Keratinocyte (primary cell): ENCODE data around the gene XRRA1. TPM values are rescaled to one million over a fixed set of nuclear protein-coding genes. Genes with fewer than 3 reads are reported as not detected.

Experiments used
- DNase-seq: peaks from one replicate; pipeline ENCODE4 v3.0.0-alpha.2; 2011; ENCODE audit warnings: low read depth, missing footprints, low spot score
- FAIRE-seq: peaks from 2 replicates; lab custom pipeline; 2011; peaks lifted over from hg19 to GRCh38; lab: Jason Lieb, UNC
- H2AFZ ChIP-seq: 2 replicates; pipeline ENCODE4 v1.6.0; 2012; ENCODE audit warnings: low read length, control low read depth, inconsistent platforms; ENCODE audit not compliant: control insufficient read depth
- H3K27ac ChIP-seq: 2 replicates; pipeline ENCODE4 v1.5.1; 2011; ENCODE audit warnings: low read length; ENCODE audit not compliant: control insufficient read depth, insufficient read depth
- H3K27me3 ChIP-seq: 3 replicates; pipeline ENCODE4 v1.6.0; 2011; ENCODE audit warnings: low read length; ENCODE audit not compliant: control insufficient read depth, insufficient read depth; ENCODE audit errors: extremely low read depth
- H3K36me3 ChIP-seq, 2 experiments: 2 replicates in 1 of 2; 3 replicates in 1 of 2; pipeline ENCODE4 v1.5.1; 2011; ENCODE audit warnings: low read length in 2 of 2, mild to moderate bottlenecking in 1 of 2; ENCODE audit not compliant: control insufficient read depth in 2 of 2, insufficient read depth in 2 of 2; ENCODE audit errors: extremely low read depth in 1 of 2
- H3K4me1 ChIP-seq: 3 replicates; pipeline ENCODE4 v1.5.1; 2011; ENCODE audit warnings: low read length; ENCODE audit not compliant: control insufficient read depth, insufficient read depth; ENCODE audit errors: extremely low read depth
- H3K4me2 ChIP-seq: 3 replicates; pipeline ENCODE4 v1.6.0; 2011; ENCODE audit warnings: low read depth, low read length; ENCODE audit not compliant: control insufficient read depth, insufficient read depth; ENCODE audit errors: extremely low read depth
- H3K4me3 ChIP-seq, 3 experiments: fragments of 200-600 bp in 1 of 3; sonication (generic) in 1 of 3; 2 replicates in 2 of 3; 3 replicates in 1 of 3; pipeline ENCODE4 v1.5.1; 2011 to 2016; ENCODE audit warnings: low read length in 3 of 3, mild to moderate bottlenecking in 3 of 3, control low read depth in 2 of 3, inconsistent platforms in 1 of 3, low read depth in 1 of 3, mixed read lengths in 1 of 3, mixed run types in 1 of 3, moderate library complexity in 1 of 3; ENCODE audit not compliant: control insufficient read depth in 2 of 3, insufficient read depth in 2 of 3; ENCODE audit errors: extremely low read depth in 1 of 3
- H3K79me2 ChIP-seq: 2 replicates; pipeline ENCODE4 v1.6.0; 2012; ENCODE audit warnings: low read length; ENCODE audit not compliant: control insufficient read depth, insufficient read depth
- H3K9ac ChIP-seq: 3 replicates; pipeline ENCODE4 v1.6.0; 2011; ENCODE audit warnings: low read length; ENCODE audit not compliant: control insufficient read depth, insufficient read depth; ENCODE audit errors: extremely low read depth
- H3K9me1 ChIP-seq: 3 replicates; pipeline ENCODE4 v1.6.0; 2011; ENCODE audit warnings: low read length; ENCODE audit not compliant: control insufficient read depth, insufficient read depth; ENCODE audit errors: extremely low read depth
- H3K9me3 ChIP-seq: 2 replicates; pipeline ENCODE4 v1.5.1; 2012; ENCODE audit warnings: low read depth, low read length; ENCODE audit not compliant: control insufficient read depth
- H4K20me1 ChIP-seq: 3 replicates; pipeline ENCODE4 v1.6.0; 2011; ENCODE audit warnings: low read length; ENCODE audit not compliant: control insufficient read depth, insufficient read depth; ENCODE audit errors: extremely low read depth
- EZH2 ChIP-seq: IDR thresholded peaks from one replicate; pipeline ENCODE4 v1.6.1; 2012; ENCODE audit warnings: inconsistent platforms, mild to moderate bottlenecking, low read length, moderate library complexity
- dilution Hi-C: fragments of 300-500 bp; cut with MboI; formaldehyde crosslinking; loops from one replicate; pipeline ENCODE4 v1.7.0; 2020; ENCODE audit warnings: low sequenced_read_pairs; ENCODE audit not compliant: extremely low pct_ligation_motif_present
- polyA plus RNA-seq, 5 experiments: library from polyadenylated mRNA; depleted of rRNA in 3 of 5; stranded (reverse) in 3 of 5; stranded (forward) in 1 of 5; unstranded in 1 of 5; fragments of >200 nt; gene quantifications; 1 replicate in 1 of 5; 2 replicates in 3 of 5; 3 replicates in 1 of 5; pipeline versions ENCODE4 v1.2.1 to v1.2.3, GENCODE V29; 2011 to 2012; ENCODE audit warnings: missing spikeins in 2 of 5, low read depth in 1 of 5, low replicate concordance in 1 of 5
- TF ChIP-seq, protein P1 (sequence below), 3 experiments: IDR thresholded peaks in 1 of 3; conservative IDR thresholded peaks in 1 of 3; optimal IDR thresholded peaks in 1 of 3; 2 replicates in 2 of 3; 3 replicates in 1 of 3; pipeline versions ENCODE3 to v1.5.1; 2011; ENCODE audit warnings: low read length in 3 of 3, mild to moderate bottlenecking in 3 of 3, moderate library complexity in 2 of 3, control low read depth in 1 of 3, inconsistent platforms in 1 of 3; ENCODE audit not compliant: insufficient read depth in 2 of 3; ENCODE audit errors: extremely low read depth in 1 of 3

Gene XRRA1
- polyA plus RNA-seq, 1 donor (not counting 4 experiments of a cell fraction or from before 2014, with no cell fraction given) = 9.1 TPM

DNA sequence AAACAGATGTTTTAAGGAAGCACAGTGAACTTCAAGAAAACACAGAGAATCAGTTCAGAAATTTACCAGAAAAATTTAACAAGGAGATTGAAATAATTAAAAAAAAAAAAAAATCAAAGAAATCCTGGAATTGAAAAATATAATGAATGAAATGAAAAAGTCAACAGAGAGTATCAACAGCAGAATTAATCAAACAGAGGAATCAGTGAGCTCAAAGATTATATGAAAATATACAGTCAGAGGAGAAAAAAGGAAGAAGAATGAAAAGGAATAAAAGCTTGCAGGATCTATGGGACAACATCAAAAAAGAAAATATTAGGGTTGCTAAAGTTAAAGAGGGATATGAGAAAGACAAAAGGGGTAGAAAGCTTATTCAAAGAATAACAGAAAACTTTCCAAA, 82.3 kb downstream of the XRRA1 start:
- Histone ChIP-seq H3K4me2 (no peak overlapping the region), H3K27ac (no peak overlapping the region), H3K4me3 (no peak overlapping the region), H3K9me1 (no peaks in the 10 kb centered on the region), H3K9me3 (peaks cover 14% of the 10 kb centered on the region), H3K36me3 (peaks cover 16 to 30% of the 10 kb centered on the region in 2 experiments), H3K27me3 (no peaks in the 10 kb centered on the region), H3K79me2 (no peaks in the 10 kb centered on the region), H3K9ac (no peak overlapping the region), H3K4me1 (no peaks in the 10 kb centered on the region), H2AFZ (no peak overlapping the region), H4K20me1 (no peaks in the 10 kb centered on the region)
- no peak for TF ChIP-seq EZH2
- dilution Hi-C loops = no loop called here
- DNase-seq = no peak
- FAIRE-seq = no peak

DNA sequence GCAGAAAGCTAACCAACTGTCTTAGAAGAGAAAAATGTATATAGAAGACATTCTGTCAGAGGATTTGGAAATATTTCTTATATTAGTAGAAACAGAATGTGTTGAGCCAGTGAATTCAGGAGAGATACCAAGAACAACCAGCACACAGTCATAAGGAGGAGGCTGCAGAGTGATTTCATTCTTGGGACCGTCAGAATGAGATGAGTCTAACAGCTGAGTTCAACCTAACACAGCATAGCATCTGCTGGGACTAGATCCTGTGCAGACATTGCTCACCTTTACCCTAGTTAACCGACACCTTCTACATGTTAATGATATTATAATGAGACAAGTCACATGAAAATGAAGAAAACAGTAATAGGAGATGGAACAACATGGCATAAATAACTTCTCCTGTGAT, 85.5 kb downstream of the XRRA1 start:
- Histone ChIP-seq H3K4me1 (no peaks in the 10 kb centered on the region), H3K9me3 (peaks cover 14% of the 10 kb centered on the region), H2AFZ (no peak overlapping the region), H3K4me2 (no peak overlapping the region), H3K27ac (no peak overlapping the region), H3K4me3 (no peak overlapping the region), H3K9me1 (no peaks in the 10 kb centered on the region), H3K79me2 (no peaks in the 10 kb centered on the region), H4K20me1 (no peaks in the 10 kb centered on the region), H3K9ac (no peak overlapping the region), H3K36me3 (peaks cover 15 to 30% of the 10 kb centered on the region in 2 experiments), H3K27me3 (no peaks in the 10 kb centered on the region)
- no peak for FAIRE-seq
- no peak for DNase-seq
- TF ChIP-seq, protein P1, sequence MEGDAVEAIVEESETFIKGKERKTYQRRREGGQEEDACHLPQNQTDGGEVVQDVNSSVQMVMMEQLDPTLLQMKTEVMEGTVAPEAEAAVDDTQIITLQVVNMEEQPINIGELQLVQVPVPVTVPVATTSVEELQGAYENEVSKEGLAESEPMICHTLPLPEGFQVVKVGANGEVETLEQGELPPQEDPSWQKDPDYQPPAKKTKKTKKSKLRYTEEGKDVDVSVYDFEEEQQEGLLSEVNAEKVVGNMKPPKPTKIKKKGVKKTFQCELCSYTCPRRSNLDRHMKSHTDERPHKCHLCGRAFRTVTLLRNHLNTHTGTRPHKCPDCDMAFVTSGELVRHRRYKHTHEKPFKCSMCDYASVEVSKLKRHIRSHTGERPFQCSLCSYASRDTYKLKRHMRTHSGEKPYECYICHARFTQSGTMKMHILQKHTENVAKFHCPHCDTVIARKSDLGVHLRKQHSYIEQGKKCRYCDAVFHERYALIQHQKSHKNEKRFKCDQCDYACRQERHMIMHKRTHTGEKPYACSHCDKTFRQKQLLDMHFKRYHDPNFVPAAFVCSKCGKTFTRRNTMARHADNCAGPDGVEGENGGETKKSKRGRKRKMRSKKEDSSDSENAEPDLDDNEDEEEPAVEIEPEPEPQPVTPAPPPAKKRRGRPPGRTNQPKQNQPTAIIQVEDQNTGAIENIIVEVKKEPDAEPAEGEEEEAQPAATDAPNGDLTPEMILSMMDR (optimal IDR thresholded peaks at IDR 0.05 in 1 of 3, IDR thresholded peaks at IDR 0.05 in 1 of 3, conservative IDR thresholded peaks at IDR 0.05 in 1 of 3; ENCODE audit: extremely low read depth in 1 of 3, insufficient read depth in 2 of 3, low read length in 3 of 3) = no peak
- TF ChIP-seq EZH2 = no peak
- dilution Hi-C loops = no loop called here

DNA sequence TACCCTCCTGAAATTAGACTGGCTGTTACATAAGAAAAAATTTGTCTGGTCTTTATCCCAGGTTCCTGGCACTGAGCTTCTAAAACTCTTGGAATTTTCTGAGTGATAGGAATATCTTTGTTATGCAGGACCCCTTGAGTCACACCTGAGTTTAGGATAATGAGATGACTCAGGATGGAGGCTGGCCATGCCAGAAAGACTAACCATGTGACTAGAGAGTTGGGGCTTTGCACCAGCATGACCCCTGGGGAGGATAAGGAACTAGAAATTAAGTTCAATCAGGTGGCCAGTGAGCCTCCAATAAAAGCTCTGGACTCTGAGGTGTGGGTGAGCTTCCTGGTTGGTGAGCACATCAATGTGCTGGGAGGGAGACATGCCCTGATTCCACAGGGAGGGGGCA, 88.1 kb downstream of the XRRA1 start:
- Histone ChIP-seq H3K9me3 (peaks cover 7% of the 10 kb centered on the region), H3K4me1 (no peaks in the 10 kb centered on the region), H3K9ac (no peak overlapping the region), H3K27ac (no peak overlapping the region), H3K4me3 (no peak overlapping the region), H3K9me1 (peaks cover 2% of the 10 kb centered on the region), H4K20me1 (no peaks in the 10 kb centered on the region), H3K27me3 (no peaks in the 10 kb centered on the region), H3K4me2 (no peak overlapping the region), H3K36me3 (peaks cover 16 to 32% of the 10 kb centered on the region in 2 experiments), H2AFZ (no peak overlapping the region), H3K79me2 (no peaks in the 10 kb centered on the region)
- FAIRE-seq = no peak
- dilution Hi-C loops = no loop called here
- DNase-seq = no peak
- TF ChIP-seq, protein P1 (optimal IDR thresholded peaks at IDR 0.05 in 1 of 3, IDR thresholded peaks at IDR 0.05 in 1 of 3, conservative IDR thresholded peaks at IDR 0.05 in 1 of 3; ENCODE audit: extremely low read depth in 1 of 3, insufficient read depth in 2 of 3, low read length in 3 of 3) = no peak
- TF ChIP-seq EZH2 = no peak
